K562 (cell line): ENCODE results near the gene EHBP1. TPM values are rescaled to one million over a fixed set of nuclear protein-coding genes. Genes with fewer than 3 reads are reported as not detected.

ENCODE experiments used
- BRD4 ChIP-seq: fragments of 200-600 bp; sonication (generic); IDR thresholded peaks from 2 replicates; pipeline ENCODE4 v1.6.1; 2017; ENCODE audit warnings: inconsistent platforms
- BRD9 ChIP-seq: fragments of 450-650 bp; IDR thresholded peaks from 2 replicates; pipeline ENCODE4 v1.6.1; 2018; ENCODE audit warnings: low read depth; ENCODE audit not compliant: partially characterized antibody
- C11orf30 ChIP-seq: fragments of 450-650 bp; IDR thresholded peaks from 2 replicates; pipeline ENCODE4 v1.6.1; 2016; ENCODE audit warnings: low read depth, mild to moderate bottlenecking
- CAMTA2 ChIP-seq: fragments of 250-450 bp; sonication (Bioruptor Pico); conservative IDR thresholded peaks from 2 replicates; pipeline ENCODE4 v1.5.1; 2022
- E2F3 ChIP-seq: fragments of 250-450 bp; sonication (Bioruptor Pico); IDR thresholded peaks from 2 replicates; pipeline ENCODE4 v1.4.0; 2020; ENCODE audit warnings: mild to moderate bottlenecking
- FOXJ2 ChIP-seq: fragments of 200-800 bp; sonication (Bioruptor generic); IDR thresholded peaks from 2 replicates; pipeline ENCODE4 v1.6.1; 2016; ENCODE audit warnings: missing genetic modification characterization, missing compliant biosample characterization
- FOXM1 ChIP-seq, 2 experiments: fragments of 450-650 bp in 1 of 2; sonication (generic) in 1 of 2; formaldehyde crosslinking in 1 of 2; IDR thresholded peaks; 2 replicates each; pipeline versions ENCODE4 v1.6.1 to v1.9.0; 2017 to 2022; ENCODE audit warnings: low read depth in 2 of 2, mild to moderate bottlenecking in 2 of 2, missing genetic modification reagents in 1 of 2, moderate library complexity in 1 of 2
- HINFP ChIP-seq: fragments of 450-650 bp; conservative IDR thresholded peaks from 2 replicates; pipeline ENCODE4 v1.6.1; 2016; ENCODE audit warnings: missing genetic modification characterization, low read depth, mild to moderate bottlenecking, control low read depth, missing compliant biosample characterization
- HNRNPLL ChIP-seq: fragments of 200-400 bp; formaldehyde crosslinking; IDR thresholded peaks from 2 replicates; pipeline ENCODE4 v1.6.1; 2017; ENCODE audit warnings: low read length, low read depth, mild to moderate bottlenecking; ENCODE audit not compliant: poor library complexity, severe bottlenecking
- MAFF ChIP-seq: IDR thresholded peaks from 2 replicates; pipeline ENCODE4 v1.6.1; 2012; ENCODE audit warnings: low read length, improper control_type of control experiment
- MAZ ChIP-seq, 2 experiments: fragments of 450-650 bp in 1 of 2; sonication (generic) in 1 of 2; formaldehyde crosslinking; IDR thresholded peaks in 1 of 2; conservative IDR thresholded peaks in 1 of 2; 2 replicates each; pipeline versions ENCODE4 v1.4.0 to v1.5.0; 2020; ENCODE audit warnings: mild to moderate bottlenecking in 1 of 2, missing genetic modification reagents in 1 of 2
- MITF ChIP-seq: IDR thresholded peaks from 2 replicates; pipeline ENCODE4 v1.6.1; 2014; ENCODE audit warnings: antibody characterized with exemption
- NKRF ChIP-seq: fragments of 450-650 bp; IDR thresholded peaks from 2 replicates; pipeline ENCODE4 v1.6.1; 2016; ENCODE audit warnings: borderline replicate concordance
- RBM34 ChIP-seq: fragments of 200-400 bp; formaldehyde crosslinking; IDR thresholded peaks from 2 replicates; pipeline ENCODE4 v1.6.1; 2018; ENCODE audit warnings: low read length, borderline replicate concordance; ENCODE audit not compliant: insufficient read depth
- SMAD2 ChIP-seq: fragments of 150-350 bp; IDR thresholded peaks from 2 replicates; pipeline ENCODE4 v1.6.1; 2014; ENCODE audit warnings: low read depth, mild to moderate bottlenecking, low read length
- ZC3H8 ChIP-seq: fragments of 450-650 bp; IDR thresholded peaks from 2 replicates; pipeline ENCODE4 v1.6.1; 2017
- ZNF23 ChIP-seq: fragments of 250-450 bp; sonication (Bioruptor Pico); IDR thresholded peaks from 2 replicates; pipeline ENCODE4 v1.4.0; 2020; ENCODE audit warnings: mild to moderate bottlenecking
- ZNF696 ChIP-seq: fragments of 250-450 bp; sonication (Bioruptor Pico); conservative IDR thresholded peaks from 2 replicates; pipeline ENCODE4 v1.4.0; 2020; ENCODE audit warnings: mild to moderate bottlenecking, moderate library complexity
- ZNF699 ChIP-seq: fragments of 250-450 bp; sonication (Bioruptor Pico); IDR thresholded peaks from 2 replicates; pipeline ENCODE4 v1.8.0; 2021; ENCODE audit warnings: mild to moderate bottlenecking, moderate library complexity; ENCODE audit not compliant: insufficient replicate concordance
- ZNF717 ChIP-seq: fragments of 250-450 bp; sonication (Bioruptor Pico); IDR thresholded peaks from 2 replicates; pipeline ENCODE4 v1.5.0; 2021
- ZNF740 ChIP-seq, 3 experiments: fragments of 200-800 bp in 1 of 3; sonication (Bioruptor generic) in 1 of 3; sonication (generic) in 1 of 3; formaldehyde crosslinking in 1 of 3; IDR thresholded peaks; 2 replicates each; pipeline versions ENCODE4 v1.6.1 to v1.8.0; 2016 to 2022; ENCODE audit warnings: mild to moderate bottlenecking in 2 of 3, missing compliant biosample characterization in 2 of 3, missing genetic modification characterization in 2 of 3, missing genetic modification reagents in 1 of 3
- ZNF778 ChIP-seq: fragments of 450-650 bp; formaldehyde crosslinking; IDR thresholded peaks from 2 replicates; pipeline ENCODE4 v1.4.0; 2020; ENCODE audit warnings: mild to moderate bottlenecking, moderate library complexity
- polyA plus RNA-seq, 8 experiments: library from polyadenylated mRNA; depleted of rRNA in 4 of 8; stranded (reverse) in 5 of 8; unstranded in 3 of 8; fragments of >200 nt; fragmentation: Nextera tagmentation in 2 of 8; fragmentation: Illumina TruSeq in 1 of 8; extraction: Ambion mirVana in 2 of 8; extraction: Trizol in 1 of 8; gene quantifications; 2 replicates each; pipeline versions ENCODE4 v1.2.1 to v1.2.3, GENCODE V29; 2011 to 2014; ENCODE audit warnings: inconsistent platforms in 1 of 8, missing spikeins in 1 of 8
- total RNA-seq, 7 experiments: library from RNA; depleted of rRNA in 6 of 7; stranded (reverse); fragments of >200 nt in 6 of 7; fragmentation: Illumina TruSeq in 2 of 7; extraction: Trizol in 2 of 7; gene quantifications; 2 replicates each; pipeline versions ENCODE4 v1.2.1 to v1.2.3, GENCODE V29; 2011 to 2021; ENCODE audit warnings: low replicate concordance in 1 of 7

The EHBP1 gene
- total and polyA plus RNA-seq, 9 of the 15 experiments (the other 6 are each of a cell fraction or from before 2014, with no cell fraction given) = 8.9 to 26.6 (median 19.3) TPM

GRCh38 chr2:62705859-62706720 is 577 bp downstream of the EHBP1 start (continued):
- TF ChIP-seq ZNF740 (CRISPR knock-in tag; IDR thresholded peaks at IDR 0.05) = no peak
- TF ChIP-seq ZNF740 (tag; IDR thresholded peaks at IDR 0.05) = no peak
- TF ChIP-seq ZNF23 (CRISPR knock-in tag) = no peak
- TF ChIP-seq BRD4 = no peak
- no peak for TF ChIP-seq ZNF696 (CRISPR knock-in tag)
- TF ChIP-seq SMAD2 = no peak
- no peak for TF ChIP-seq HNRNPLL
- TF ChIP-seq ZNF717 (CRISPR knock-in tag) = no peak
- TF ChIP-seq CAMTA2 (CRISPR knock-in tag) = no peak
- no peak for TF ChIP-seq ZNF778 (CRISPR knock-in tag)
- no peak for TF ChIP-seq ZNF699 (CRISPR knock-in tag)
- TF ChIP-seq MAFF = no peak
- TF ChIP-seq FOXM1 (IDR thresholded peaks at IDR 0.05; ENCODE audit: low read depth) = no peak
- no peak for TF ChIP-seq FOXM1 (CRISPR knock-in tag; IDR thresholded peaks at IDR 0.05; ENCODE audit: low read depth)
- TF ChIP-seq C11orf30 = no peak
- no peak for TF ChIP-seq MITF
- no peak for TF ChIP-seq BRD9
- peak; percentile 7 to 36; a peak in 2 of 4 replicates for TF ChIP-seq MAZ (CRISPR knock-in tag; conservative IDR thresholded peaks at IDR 0.05 in 1 of 2, IDR thresholded peaks at IDR 0.05 in 1 of 2)
- no peak for TF ChIP-seq E2F3 (CRISPR knock-in tag)
- no peak for TF ChIP-seq ZC3H8
- no peak for TF ChIP-seq FOXJ2
- no peak for TF ChIP-seq NKRF
- TF ChIP-seq RBM34 = no peak
- TF ChIP-seq HINFP (tag) = no peak
